Measurements from ENCODE around the gene TMEM38A.
"Not testable (repeated sequence)": the region's sequence is repeated elsewhere in the genome, so short reads cannot be mapped to it uniquely, and the experiment has no call there.

The TMEM38A gene

GRCh38 chr19:16640951-16641350 lies 20.0 kb upstream of the TMEM38A start:
- DNase-seq = no peak

- DNase-seq = no peak
These were observed 19.2 kb upstream of the TMEM38A start for GRCh38 chr19:16641695-16642094.

- no peak for DNase-seq
These were observed 15.8 kb upstream of the TMEM38A start for GRCh38 chr19:16645140-16645539.

- no peak for DNase-seq
These were observed 11.2 kb upstream of the TMEM38A start for GRCh38 chr19:16649734-16650133.

- DNase-seq = no peak
These were observed 10.1 kb upstream of the TMEM38A start for GRCh38 chr19:16650821-16651220.

DNA sequence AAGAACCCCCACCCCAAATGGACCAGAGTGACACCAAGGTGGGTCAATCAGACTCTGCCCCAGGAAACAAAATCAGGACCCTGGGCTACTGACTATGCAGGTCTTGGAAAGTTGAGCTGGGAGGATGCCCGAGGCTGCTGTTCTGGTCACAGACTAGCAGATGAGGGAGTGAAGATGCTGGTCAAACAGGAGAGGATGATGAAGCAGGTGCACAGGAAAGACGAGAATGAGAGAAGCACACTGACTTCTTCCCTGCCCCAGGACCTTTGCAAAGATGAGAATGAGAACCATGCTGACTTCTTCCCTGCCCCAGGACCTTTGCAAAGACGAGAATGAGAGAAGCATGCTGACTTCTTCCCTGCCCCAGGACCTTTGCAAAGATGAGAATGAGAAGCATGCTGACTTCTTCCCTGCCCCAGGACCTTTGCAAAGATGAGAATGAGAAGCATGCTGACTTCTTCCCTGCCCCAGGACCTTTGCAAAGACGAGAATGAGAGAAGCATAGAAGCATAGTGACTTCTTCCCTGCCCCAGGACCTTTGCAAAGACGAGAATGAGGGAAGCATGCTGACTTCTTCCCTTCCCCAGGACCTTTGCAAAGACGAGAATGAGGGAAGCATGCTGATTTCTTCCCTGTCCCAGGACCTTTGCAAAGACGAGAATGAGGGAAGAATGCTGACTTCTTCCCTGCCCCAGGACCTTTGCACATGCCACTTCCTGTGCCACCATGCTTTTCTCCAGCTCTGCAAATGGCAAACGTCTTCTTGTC lies 9.3 kb upstream of the TMEM38A start:
- not testable (repeated sequence) for DNase-seq

GRCh38 chr19:16652854-16653253 lies 8.1 kb upstream of the TMEM38A start:
- no peak for DNase-seq

GRCh38 chr19:16654140-16654539 lies 6.8 kb upstream of the TMEM38A start:
- DNase-seq = no peak

- no peak for DNase-seq
These were observed 6.3 kb upstream of the TMEM38A start for GRCh38 chr19:16654627-16655026.

DNA sequence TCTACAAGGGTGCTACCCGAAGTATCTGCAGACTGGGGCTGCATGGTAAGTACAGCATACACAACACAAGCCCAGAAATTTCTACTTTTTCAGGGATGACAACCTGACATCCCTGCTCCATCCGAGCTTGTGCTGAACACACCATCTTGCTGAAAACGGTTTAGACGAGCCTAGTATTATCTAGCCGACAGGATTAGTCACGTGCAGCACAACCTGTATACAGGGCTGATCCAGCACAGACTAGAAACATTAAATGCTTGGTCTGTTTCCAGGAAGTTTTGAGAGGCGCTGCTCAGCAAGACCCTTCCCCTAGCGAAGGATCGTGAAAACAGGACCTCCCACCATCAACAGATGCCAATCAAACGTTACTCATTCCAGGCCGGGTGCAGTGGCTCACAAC lies 5.2 kb upstream of the TMEM38A start:
- no peak for DNase-seq

GRCh38 chr19:16657384-16657783 lies 3.6 kb upstream of the TMEM38A start:
- DNase-seq = no peak

GRCh38 chr19:16659464-16659831 lies 1.5 kb upstream of the TMEM38A start:
- no peak for DNase-seq

DNA sequence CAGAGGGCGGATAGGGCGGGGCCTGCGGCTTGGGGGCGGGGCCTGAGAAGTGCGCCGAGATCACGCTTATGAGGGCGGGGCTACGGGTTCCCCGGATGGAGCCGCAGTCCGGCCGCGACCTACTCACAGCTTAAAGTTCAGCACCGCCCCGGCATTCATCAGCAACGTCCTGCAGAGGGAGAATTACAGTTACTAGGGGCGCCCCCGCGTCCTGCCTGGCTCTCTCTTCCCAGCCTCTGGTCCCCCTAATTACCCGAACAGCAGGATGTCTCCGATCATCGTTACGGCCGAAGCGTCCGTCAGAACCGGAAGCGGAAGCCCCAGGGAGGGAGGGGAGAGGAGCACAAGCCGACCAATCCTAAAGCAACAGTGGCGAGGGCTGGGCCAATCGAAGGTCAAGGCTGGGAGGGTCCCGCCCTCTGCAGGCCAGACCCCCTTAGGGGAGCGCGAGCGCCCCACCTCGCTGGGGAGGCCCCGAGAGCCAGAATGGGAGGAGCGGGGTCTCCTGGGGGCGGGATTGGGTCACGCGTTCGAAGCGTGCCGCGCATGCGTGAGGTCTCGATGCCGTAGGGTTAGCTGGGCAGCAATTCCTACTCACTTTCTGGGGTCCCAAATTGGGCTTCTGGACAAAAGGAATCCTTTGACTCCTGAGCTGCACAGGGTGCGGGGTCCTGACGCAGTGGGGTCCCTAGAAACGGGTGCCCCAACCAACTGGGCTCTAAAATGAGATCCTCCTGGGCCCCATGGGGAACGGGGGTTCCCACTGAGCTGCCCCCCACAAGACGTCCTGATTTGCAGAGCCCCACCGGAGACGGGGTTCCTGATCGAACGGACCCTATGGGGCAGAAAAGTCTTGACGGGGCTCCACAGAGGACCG lies 869 bp upstream of the TMEM38A start, which contains the start of gene SMIM7:
TSS of gene SMIM7 (minus strand) at position 313 of the 877 bp plus-strand sequence. CDS start at position 279, 34 bp downstream.
- DNase-seq = peak; percentile 94

GRCh38 chr19:16661480-16662034 lies 618 bp downstream of the TMEM38A start:
- DNase-seq = peak; percentile 5

DNA sequence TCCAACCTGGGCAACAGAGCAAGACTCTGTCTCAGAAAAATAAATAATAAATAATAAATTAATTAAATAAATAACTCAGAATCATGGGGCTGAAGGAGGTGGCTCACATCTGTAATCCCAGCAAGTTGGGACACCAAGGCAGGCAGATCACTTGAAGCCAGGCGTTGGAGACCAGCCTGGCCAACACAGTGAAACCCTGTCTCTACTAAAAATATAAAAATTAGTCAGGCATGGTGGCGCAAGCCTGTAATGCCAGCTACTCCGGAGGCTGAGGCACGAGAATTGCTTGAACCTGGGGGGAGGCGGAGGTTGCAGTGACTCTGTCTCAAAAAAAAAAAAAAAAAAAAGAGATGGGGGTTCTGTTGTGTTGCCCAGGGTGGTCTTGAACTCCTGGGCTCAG lies 7.2 kb downstream of the TMEM38A start:
- DNase-seq = no peak

- not testable (repeated sequence) for DNase-seq
These were observed 7.8 kb downstream of the TMEM38A start for GRCh38 chr19:16668702-16669101.

- DNase-seq = no peak
These were observed 9.4 kb downstream of the TMEM38A start for GRCh38 chr19:16670291-16670690.

GRCh38 chr19:16671652-16672274 lies 10.8 kb downstream of the TMEM38A start:
- DNase-seq = no peak

GRCh38 chr19:16673231-16673630 lies 12.3 kb downstream of the TMEM38A start:
- DNase-seq = no peak

DNA sequence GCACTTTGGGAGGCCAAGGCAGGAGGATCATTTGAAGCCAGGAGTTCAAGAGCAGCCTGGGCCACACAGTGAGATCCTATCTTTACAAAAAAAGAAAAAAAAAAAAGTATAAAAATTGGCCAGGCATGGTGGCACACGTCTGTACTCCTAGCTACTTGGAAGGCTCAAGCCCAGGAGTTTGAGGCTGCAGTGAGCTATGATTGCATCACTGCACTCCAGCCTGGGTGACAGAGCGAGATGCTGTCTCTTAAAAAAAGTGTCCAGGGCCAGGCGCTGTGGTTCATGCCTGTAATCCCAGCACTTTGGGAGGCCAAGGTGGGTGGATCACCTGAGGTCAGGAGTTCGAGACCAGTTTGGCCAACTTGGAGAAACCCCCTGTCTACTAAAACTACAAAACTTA lies 12.9 kb downstream of the TMEM38A start:
- not testable (repeated sequence) for DNase-seq

DNA sequence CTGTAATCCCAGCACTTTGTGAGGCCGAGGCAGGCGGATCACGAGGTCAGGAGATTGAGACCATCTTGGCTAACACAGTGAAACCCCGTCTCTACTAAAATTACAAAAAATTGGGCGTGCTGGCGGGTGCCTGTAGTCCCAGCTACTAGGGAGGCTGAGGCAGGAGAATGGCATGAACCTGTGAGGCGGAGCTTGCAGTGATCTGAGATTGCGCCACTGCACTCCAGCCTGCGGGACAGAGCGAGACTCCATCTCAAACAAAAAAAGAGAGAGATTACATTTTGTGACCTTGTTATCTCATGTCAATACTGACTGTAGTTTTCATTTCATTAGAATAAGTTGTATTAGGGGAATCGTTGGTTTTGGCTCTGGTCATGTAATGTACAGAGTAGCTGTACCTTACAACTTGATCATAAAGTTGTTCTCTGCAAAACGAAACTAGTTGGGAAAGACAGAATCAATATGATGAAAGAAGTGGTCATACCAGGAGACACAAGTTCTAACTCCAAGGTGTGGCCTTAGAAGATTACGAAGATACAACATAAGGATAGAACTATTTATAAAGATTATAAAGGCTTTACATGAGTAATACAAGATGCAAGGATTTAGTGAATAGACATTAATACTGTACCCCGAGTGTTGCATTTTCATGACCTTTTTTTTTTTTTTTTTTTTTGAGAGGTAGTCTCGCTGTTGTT lies 15.3 kb downstream of the TMEM38A start:
- no peak for DNase-seq

- no peak for DNase-seq
These were observed 16.1 kb downstream of the TMEM38A start for GRCh38 chr19:16677055-16677454.

Measured in T-helper 9 cell (primary cell).